ENCODE data around the gene ZNF337. TPM values are rescaled to one million over a fixed set of nuclear protein-coding genes. Genes with fewer than 3 reads are reported as not detected.

The ZNF337 gene
- polyA plus RNA-seq, 1 donor from 2014 or later, result 61.2 TPM

DNA sequence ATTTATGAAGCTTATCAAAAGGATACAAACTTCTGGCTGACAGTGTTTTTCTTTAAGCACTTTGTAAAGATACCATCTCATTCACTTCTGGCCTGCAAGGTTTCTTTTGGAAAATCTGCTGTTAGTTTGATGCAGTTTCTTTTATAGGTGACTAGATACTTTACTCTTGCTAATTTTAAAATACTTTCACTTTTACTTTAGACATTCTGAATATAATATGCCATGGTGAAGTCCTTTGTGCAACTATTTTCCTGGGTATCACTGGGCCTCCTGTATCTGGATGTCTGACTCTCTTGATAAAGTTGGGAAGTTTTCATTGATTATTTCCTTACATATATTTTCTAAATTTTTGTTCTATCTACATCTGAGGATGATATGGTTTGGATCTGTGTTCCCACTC, 29.0 kb upstream of the ZNF337 start:
- Histone ChIP-seq H3F3A (ENCODE audit: insufficient read depth, low read length, poor library complexity, severe bottlenecking) (no peaks in the 10 kb centered on the region), H3K36me3 (ENCODE audit: insufficient read depth, low read length) (peaks cover under 1% of the 10 kb centered on the region), H3K9me3 (ENCODE audit: low read length) (peaks cover 18% of the 10 kb centered on the region), H3K27ac (ENCODE audit: low read length) (no peak overlapping the region), H3K9me2 (ENCODE audit: insufficient read depth, low read length) (no peaks in the 10 kb centered on the region), H3K4me2 (ENCODE audit: low read length) (no peak overlapping the region), H4K20me1 (ENCODE audit: insufficient read depth) (no peaks in the 10 kb centered on the region), H3K79me2 (replicated peaks; ENCODE audit: insufficient read depth, low read length) (no peaks in the 10 kb centered on the region), H3K9ac (ENCODE audit: low read length) (no peak overlapping the region), H3K4me3 (ENCODE audit: low read length) (no peak overlapping the region), H3K27me3 (ENCODE audit: insufficient read depth, low read depth, low read length) (no peaks in the 10 kb centered on the region), H2AFZ (ENCODE audit: low read depth, low read length) (no peak overlapping the region)
- TF ChIP-seq EP300 (conservative IDR thresholded peaks at IDR 0.05; ENCODE audit: poor library complexity, severe bottlenecking) (no peak), SMC3 (conservative IDR thresholded peaks at IDR 0.05; ENCODE audit: poor library complexity) (no peak), TAF1 (IDR thresholded peaks at IDR 0.05; ENCODE audit: low read depth) (no peak), RAD21 (conservative IDR thresholded peaks at IDR 0.05) (no peak), MXI1 (conservative IDR thresholded peaks at IDR 0.05; ENCODE audit: poor library complexity, severe bottlenecking) (no peak), EZH2 (IDR thresholded peaks at IDR 0.05; ENCODE audit: borderline replicate concordance, insufficient read depth, low read length, poor library complexity, severe bottlenecking) (no peak), POLR2AphosphoS5 (IDR thresholded peaks at IDR 0.05) (no peak)
- TF ChIP-seq, protein P1, sequence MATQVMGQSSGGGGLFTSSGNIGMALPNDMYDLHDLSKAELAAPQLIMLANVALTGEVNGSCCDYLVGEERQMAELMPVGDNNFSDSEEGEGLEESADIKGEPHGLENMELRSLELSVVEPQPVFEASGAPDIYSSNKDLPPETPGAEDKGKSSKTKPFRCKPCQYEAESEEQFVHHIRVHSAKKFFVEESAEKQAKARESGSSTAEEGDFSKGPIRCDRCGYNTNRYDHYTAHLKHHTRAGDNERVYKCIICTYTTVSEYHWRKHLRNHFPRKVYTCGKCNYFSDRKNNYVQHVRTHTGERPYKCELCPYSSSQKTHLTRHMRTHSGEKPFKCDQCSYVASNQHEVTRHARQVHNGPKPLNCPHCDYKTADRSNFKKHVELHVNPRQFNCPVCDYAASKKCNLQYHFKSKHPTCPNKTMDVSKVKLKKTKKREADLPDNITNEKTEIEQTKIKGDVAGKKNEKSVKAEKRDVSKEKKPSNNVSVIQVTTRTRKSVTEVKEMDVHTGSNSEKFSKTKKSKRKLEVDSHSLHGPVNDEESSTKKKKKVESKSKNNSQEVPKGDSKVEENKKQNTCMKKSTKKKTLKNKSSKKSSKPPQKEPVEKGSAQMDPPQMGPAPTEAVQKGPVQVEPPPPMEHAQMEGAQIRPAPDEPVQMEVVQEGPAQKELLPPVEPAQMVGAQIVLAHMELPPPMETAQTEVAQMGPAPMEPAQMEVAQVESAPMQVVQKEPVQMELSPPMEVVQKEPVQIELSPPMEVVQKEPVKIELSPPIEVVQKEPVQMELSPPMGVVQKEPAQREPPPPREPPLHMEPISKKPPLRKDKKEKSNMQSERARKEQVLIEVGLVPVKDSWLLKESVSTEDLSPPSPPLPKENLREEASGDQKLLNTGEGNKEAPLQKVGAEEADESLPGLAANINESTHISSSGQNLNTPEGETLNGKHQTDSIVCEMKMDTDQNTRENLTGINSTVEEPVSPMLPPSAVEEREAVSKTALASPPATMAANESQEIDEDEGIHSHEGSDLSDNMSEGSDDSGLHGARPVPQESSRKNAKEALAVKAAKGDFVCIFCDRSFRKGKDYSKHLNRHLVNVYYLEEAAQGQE (IDR thresholded peaks at IDR 0.05; ENCODE audit: borderline replicate concordance), result no peak
- TF ChIP-seq, protein P2, sequence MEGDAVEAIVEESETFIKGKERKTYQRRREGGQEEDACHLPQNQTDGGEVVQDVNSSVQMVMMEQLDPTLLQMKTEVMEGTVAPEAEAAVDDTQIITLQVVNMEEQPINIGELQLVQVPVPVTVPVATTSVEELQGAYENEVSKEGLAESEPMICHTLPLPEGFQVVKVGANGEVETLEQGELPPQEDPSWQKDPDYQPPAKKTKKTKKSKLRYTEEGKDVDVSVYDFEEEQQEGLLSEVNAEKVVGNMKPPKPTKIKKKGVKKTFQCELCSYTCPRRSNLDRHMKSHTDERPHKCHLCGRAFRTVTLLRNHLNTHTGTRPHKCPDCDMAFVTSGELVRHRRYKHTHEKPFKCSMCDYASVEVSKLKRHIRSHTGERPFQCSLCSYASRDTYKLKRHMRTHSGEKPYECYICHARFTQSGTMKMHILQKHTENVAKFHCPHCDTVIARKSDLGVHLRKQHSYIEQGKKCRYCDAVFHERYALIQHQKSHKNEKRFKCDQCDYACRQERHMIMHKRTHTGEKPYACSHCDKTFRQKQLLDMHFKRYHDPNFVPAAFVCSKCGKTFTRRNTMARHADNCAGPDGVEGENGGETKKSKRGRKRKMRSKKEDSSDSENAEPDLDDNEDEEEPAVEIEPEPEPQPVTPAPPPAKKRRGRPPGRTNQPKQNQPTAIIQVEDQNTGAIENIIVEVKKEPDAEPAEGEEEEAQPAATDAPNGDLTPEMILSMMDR (IDR thresholded peaks at IDR 0.05; ENCODE audit: poor library complexity, severe bottlenecking), result no peak

DNA sequence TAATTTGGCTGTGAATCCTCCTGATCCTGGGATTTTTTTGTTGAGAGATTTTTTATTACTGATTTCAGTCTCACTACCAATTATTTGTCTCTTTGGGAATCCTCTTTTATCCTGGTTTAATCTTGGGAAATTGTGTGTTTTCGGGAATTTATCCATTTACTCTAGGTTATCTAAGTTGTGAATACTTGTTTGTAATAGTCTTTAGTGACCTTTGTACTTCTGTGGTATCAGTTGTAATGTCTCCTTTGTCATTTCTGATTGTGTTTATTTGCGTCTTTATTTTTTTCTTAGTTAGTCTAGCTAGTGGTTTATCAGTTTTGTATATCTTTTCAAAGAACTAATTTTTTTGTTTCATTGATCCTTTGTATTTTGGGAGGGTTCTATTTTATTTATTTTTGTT, 27.3 kb upstream of the ZNF337 start:
- H3K36me3 ChIP-seq (ENCODE audit: insufficient read depth, low read length), result peaks cover 5% of the 10 kb centered on the region
- no peaks in the 10 kb centered on the region for H3K27me3 ChIP-seq (ENCODE audit: insufficient read depth, low read depth, low read length)
- H3K9ac ChIP-seq (ENCODE audit: low read length), result no peak overlapping the region
- no peak overlapping the region for H2AFZ ChIP-seq (ENCODE audit: low read depth, low read length)
- TF ChIP-seq SMC3 (conservative IDR thresholded peaks at IDR 0.05; ENCODE audit: poor library complexity), result no peak
- no peak for TF ChIP-seq EP300 (conservative IDR thresholded peaks at IDR 0.05; ENCODE audit: poor library complexity, severe bottlenecking)
- no peak for TF ChIP-seq TAF1 (IDR thresholded peaks at IDR 0.05; ENCODE audit: low read depth)
- TF ChIP-seq EZH2 (IDR thresholded peaks at IDR 0.05; ENCODE audit: borderline replicate concordance, insufficient read depth, low read length, poor library complexity, severe bottlenecking), result no peak
- TF ChIP-seq POLR2AphosphoS5 (IDR thresholded peaks at IDR 0.05), result no peak
- TF ChIP-seq, protein P2 (IDR thresholded peaks at IDR 0.05; ENCODE audit: poor library complexity, severe bottlenecking), result no peak
- TF ChIP-seq RAD21 (conservative IDR thresholded peaks at IDR 0.05), result no peak
- TF ChIP-seq, protein P1 (IDR thresholded peaks at IDR 0.05; ENCODE audit: borderline replicate concordance), result no peak
- TF ChIP-seq MXI1 (conservative IDR thresholded peaks at IDR 0.05; ENCODE audit: poor library complexity, severe bottlenecking), result no peak
- H3K9me3 ChIP-seq (ENCODE audit: low read length), result peaks cover 21% of the 10 kb centered on the region
- no peak overlapping the region for H3K27ac ChIP-seq (ENCODE audit: low read length)
- no peak overlapping the region for H3K4me2 ChIP-seq (ENCODE audit: low read length)
- H3K79me2 ChIP-seq (replicated peaks; ENCODE audit: insufficient read depth, low read length), result no peaks in the 10 kb centered on the region
- H3K4me3 ChIP-seq (ENCODE audit: low read length), result no peak overlapping the region
- no peaks in the 10 kb centered on the region for H3K9me2 ChIP-seq (ENCODE audit: insufficient read depth, low read length)
- H4K20me1 ChIP-seq (ENCODE audit: insufficient read depth), result no peaks in the 10 kb centered on the region
- H3F3A ChIP-seq (ENCODE audit: insufficient read depth, low read length, poor library complexity, severe bottlenecking), result no peaks in the 10 kb centered on the region
